ENCODE results near the gene CACNB4. TPM values are rescaled to one million over a fixed set of nuclear protein-coding genes. Genes with fewer than 3 reads are reported as not detected.

The CACNB4 gene
- total and polyA plus RNA-seq, 9 of the 15 experiments (the other 6 are each of a cell fraction or from before 2014, with no cell fraction given) = 0.01 to 0.20 (median 0.04) TPM; not detected in 1

GRCh38 chr2:152025678-152026287 is 73.1 kb downstream of the CACNB4 start (continued):
- TF ChIP-seq SLC30A9 (CRISPR knock-in tag; IDR thresholded peaks at IDR 0.05) = no peak
- TF ChIP-seq ZBTB49 (CRISPR knock-in tag; IDR thresholded peaks at IDR 0.05; ENCODE audit: borderline replicate concordance) = no peak
- TF ChIP-seq FOXA3 (CRISPR knock-in tag; conservative IDR thresholded peaks at IDR 0.05 in 1 of 2, IDR thresholded peaks at IDR 0.05 in 1 of 2) = 0 out of 4 replicates have a peak, but pooled peaks of 1 of the 2 experiments have one; percentile 1
- TF ChIP-seq TCFL5 (CRISPR knock-in tag; conservative IDR thresholded peaks at IDR 0.05) = no peak
- no peak for TF ChIP-seq DMBX1 (CRISPR knock-in tag; IDR thresholded peaks at IDR 0.05; ENCODE audit: borderline replicate concordance)
- TF ChIP-seq MLLT1 (IDR thresholded peaks at IDR 0.05) = no peak
- no peak for TF ChIP-seq TAF7 (tag; IDR thresholded peaks at IDR 0.05)
- no peak for TF ChIP-seq CBX8 (IDR thresholded peaks at IDR 0.05; ENCODE audit: borderline replicate concordance, extremely low read depth, low read depth, low read length, poor library complexity, severe bottlenecking)

Measured in K562 (cell line).